Lower leg skin (tissue), 4 donors: ENCODE measurements around the gene ANK2. TPM values are rescaled to one million over a fixed set of nuclear protein-coding genes. Genes with fewer than 3 reads are reported as not detected.

ENCODE experiments used
- DNase-seq, 2 donors: peaks; one replicate each; pipeline ENCODE4 v3.0.0-alpha.2; 2019; ENCODE audit warnings: low spot score in 2 of 2
- H3K4me3 ChIP-seq: fragments of 200-600 bp; sonication (generic); 2 replicates; pipeline ENCODE4 v1.5.1; 2017; ENCODE audit warnings: mild to moderate bottlenecking, low read depth; ENCODE audit not compliant: poor library complexity, severe bottlenecking
- CTCF ChIP-seq, 3 donors: fragments of 450-650 bp; IDR thresholded peaks; one replicate each; pipeline ENCODE4 v1.5.1; 2016; ENCODE audit warnings: antibody characterized with exemption in 3 of 3, mild to moderate bottlenecking in 3 of 3, moderate library complexity in 2 of 3
- POLR2A ChIP-seq, 2 donors: fragments of 450-650 bp; IDR thresholded peaks; one replicate each; pipeline ENCODE4 v1.6.1; 2016 to 2017; ENCODE audit warnings: antibody characterized with exemption in 2 of 2, mild to moderate bottlenecking in 1 of 2, moderate library complexity in 1 of 2
- WGBS, 2 donors: methylation state at CpG; one replicate each; pipeline ENCODE4 v1.1.5; 2018; 5-methylcytosine and 5-hydroxymethylcytosine counted together
- intact Hi-C: fragments of 100-400 bp; cut with DNase I; formaldehyde crosslinking; loops from one replicate; pipeline ENCODE4 v1.15.0; 2023; ENCODE audit warnings: low total_unique reads
- total RNA-seq, 4 donors: library from RNA; depleted of rRNA; stranded (reverse); fragments of >200 nt; gene quantifications; one replicate each; pipeline ENCODE4 v1.1.0, GENCODE V29; 2016

Gene ANK2
- total RNA-seq, 4 donors from 2014 or later: 7.1 to 28.8 (median 18.3) TPM

DNA sequence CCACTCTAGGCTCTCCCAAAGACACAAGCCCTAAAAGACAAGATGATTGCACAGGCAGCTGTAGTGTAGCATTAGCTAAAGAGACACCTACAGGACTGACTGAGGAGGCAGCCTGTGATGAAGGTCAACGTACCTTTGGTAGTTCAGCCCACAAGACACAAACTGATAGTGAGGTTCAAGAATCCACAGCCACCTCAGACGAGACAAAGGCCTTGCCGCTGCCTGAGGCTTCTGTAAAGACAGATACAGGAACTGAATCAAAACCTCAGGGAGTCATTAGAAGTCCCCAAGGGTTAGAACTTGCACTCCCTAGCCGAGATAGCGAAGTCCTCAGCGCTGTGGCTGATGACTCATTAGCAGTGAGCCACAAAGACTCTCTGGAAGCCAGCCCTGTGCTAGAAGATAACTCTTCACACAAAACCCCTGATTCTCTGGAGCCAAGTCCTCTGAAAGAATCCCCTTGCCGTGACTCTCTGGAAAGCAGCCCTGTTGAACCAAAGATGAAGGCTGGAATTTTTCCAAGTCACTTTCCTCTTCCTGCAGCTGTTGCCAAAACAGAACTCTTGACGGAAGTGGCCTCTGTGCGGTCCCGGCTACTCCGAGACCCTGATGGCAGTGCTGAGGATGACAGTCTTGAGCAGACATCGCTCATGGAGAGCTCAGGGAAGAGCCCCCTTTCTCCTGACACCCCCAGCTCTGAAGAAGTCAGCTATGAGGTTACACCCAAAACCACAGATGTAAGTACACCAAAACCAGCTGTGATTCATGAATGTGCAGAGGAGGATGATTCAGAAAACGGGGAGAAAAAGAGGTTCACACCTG, 306.3 kb downstream of the ANK2 start:
- TF ChIP-seq CTCF (IDR thresholded peaks at IDR 0.05): no peak
- no peak for TF ChIP-seq POLR2A (IDR thresholded peaks at IDR 0.05)
- H3K4me3 ChIP-seq: no peak overlapping the region
- DNase-seq: no peak
- 48 to 58% methylated on average over 13 of the region's 13 CpGs for WGBS, 2 donors
- intact Hi-C loops: no loop called here

DNA sequence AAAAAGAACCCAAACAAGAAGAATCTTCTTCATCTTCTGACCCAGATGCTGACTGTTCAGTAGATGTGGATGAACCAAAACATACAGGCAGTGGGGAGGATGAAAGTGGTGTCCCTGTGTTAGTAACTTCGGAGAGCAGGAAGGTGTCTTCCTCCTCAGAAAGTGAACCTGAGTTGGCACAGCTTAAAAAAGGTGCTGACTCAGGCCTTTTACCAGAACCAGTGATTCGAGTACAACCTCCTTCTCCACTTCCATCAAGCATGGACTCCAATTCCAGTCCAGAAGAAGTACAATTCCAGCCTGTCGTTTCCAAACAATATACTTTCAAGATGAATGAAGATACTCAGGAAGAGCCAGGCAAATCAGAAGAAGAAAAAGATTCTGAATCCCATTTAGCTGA, 307.0 kb downstream of the ANK2 start:
- TF ChIP-seq POLR2A (IDR thresholded peaks at IDR 0.05): no peak
- no peak for TF ChIP-seq CTCF (IDR thresholded peaks at IDR 0.05)
- H3K4me3 ChIP-seq: no peak overlapping the region
- DNase-seq: no peak
- intact Hi-C loops: no loop called here
- 77 to 90% methylated on average over 3 of the region's 3 CpGs for WGBS, 2 donors

DNA sequence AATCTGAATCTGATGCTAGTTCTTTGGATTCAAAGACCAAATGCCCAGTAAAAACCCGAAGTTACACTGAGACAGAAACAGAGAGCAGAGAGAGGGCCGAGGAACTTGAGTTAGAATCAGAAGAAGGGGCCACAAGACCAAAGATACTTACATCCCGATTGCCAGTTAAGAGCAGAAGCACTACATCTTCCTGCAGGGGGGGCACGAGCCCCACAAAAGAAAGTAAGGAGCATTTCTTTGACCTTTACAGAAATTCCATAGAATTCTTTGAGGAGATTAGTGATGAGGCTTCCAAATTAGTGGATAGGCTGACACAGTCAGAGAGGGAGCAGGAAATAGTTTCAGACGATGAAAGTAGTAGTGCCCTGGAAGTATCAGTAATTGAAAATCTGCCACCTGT, 309.3 kb downstream of the ANK2 start:
- intact Hi-C loops: no loop called here
- H3K4me3 ChIP-seq: no peak overlapping the region
- WGBS, 2 donors: 81 to 88% methylated on average over 5 of the region's 5 CpGs
- no peak for TF ChIP-seq CTCF (IDR thresholded peaks at IDR 0.05)
- no peak for TF ChIP-seq POLR2A (IDR thresholded peaks at IDR 0.05)
- DNase-seq: no peak

GRCh38 chr4:113365377-113365776, 315.9 kb downstream of the ANK2 start:
- no peak for TF ChIP-seq CTCF (IDR thresholded peaks at IDR 0.05)
- TF ChIP-seq POLR2A (IDR thresholded peaks at IDR 0.05): no peak
- 76 to 83% methylated on average over 2 of the region's 2 CpGs for WGBS, 2 donors
- H3K4me3 ChIP-seq: no peak overlapping the region
- DNase-seq: no peak
- intact Hi-C loops: loop anchor here (10.0 kb wide), 1 partner anchor 1431 kb away; no protein-coding TSS in a partner anchor

- TF ChIP-seq POLR2A (IDR thresholded peaks at IDR 0.05) (no peak), CTCF (IDR thresholded peaks at IDR 0.05) (no peak)
- intact Hi-C loops: loop anchor here (10.0 kb wide), 1 partner anchor 1433 kb away; no protein-coding TSS in a partner anchor
- no peak for DNase-seq
- WGBS, 2 donors: 76 to 91% methylated on average over 2 of the region's 2 CpGs
- H3K4me3 ChIP-seq: no peak overlapping the region
Measured at GRCh38 chr4:113368056-113368455, 318.6 kb downstream of the ANK2 start.

GRCh38 chr4:113371111-113371510, 321.7 kb downstream of the ANK2 start:
- intact Hi-C loops: no loop called here
- no peak overlapping the region for H3K4me3 ChIP-seq
- no peak for DNase-seq
- no peak for TF ChIP-seq POLR2A (IDR thresholded peaks at IDR 0.05)
- TF ChIP-seq CTCF (IDR thresholded peaks at IDR 0.05): no peak
